GM10248 (cell line): ENCODE data around the gene ZDHHC14.
A peak's percentile ranks its signal among the peaks of the same experiment; 100 is the strongest.

ENCODE experiments used
- CTCF ChIA-PET: fragments of 300-600 bp; sonication (Branson Sonifier 250); formaldehyde crosslinking; extraction: SDS; loops from one replicate; lab custom pipeline; 2021; ENCODE audit warnings: antibody characterized with exemption; lab: Yijun Ruan, JAX
- POLR2A ChIA-PET: fragments of 350-650 bp; sonication (Branson Sonifier 250); formaldehyde crosslinking; extraction: SDS; loops from one replicate; lab custom pipeline; 2020; ENCODE audit warnings: antibody characterized with exemption; lab: Yijun Ruan, JAX
- DNase-seq: peaks from one replicate; pipeline ENCODE4 v3.0.0; 2012; ENCODE audit errors: extremely low spot score
- TF ChIP-seq, protein P1 (sequence below): IDR thresholded peaks from 2 replicates; pipeline ENCODE4 v1.5.1; 2012; ENCODE audit warnings: mild to moderate bottlenecking, low read depth; ENCODE audit errors: extremely low read depth, missing control alignments, control extremely low read depth

The ZDHHC14 gene

GRCh38 chr6:157596886-157597285 is 215.9 kb downstream of the ZDHHC14 start:
- no peak for DNase-seq
- POLR2A ChIA-PET, result no interaction called here
- TF ChIP-seq, protein P1, sequence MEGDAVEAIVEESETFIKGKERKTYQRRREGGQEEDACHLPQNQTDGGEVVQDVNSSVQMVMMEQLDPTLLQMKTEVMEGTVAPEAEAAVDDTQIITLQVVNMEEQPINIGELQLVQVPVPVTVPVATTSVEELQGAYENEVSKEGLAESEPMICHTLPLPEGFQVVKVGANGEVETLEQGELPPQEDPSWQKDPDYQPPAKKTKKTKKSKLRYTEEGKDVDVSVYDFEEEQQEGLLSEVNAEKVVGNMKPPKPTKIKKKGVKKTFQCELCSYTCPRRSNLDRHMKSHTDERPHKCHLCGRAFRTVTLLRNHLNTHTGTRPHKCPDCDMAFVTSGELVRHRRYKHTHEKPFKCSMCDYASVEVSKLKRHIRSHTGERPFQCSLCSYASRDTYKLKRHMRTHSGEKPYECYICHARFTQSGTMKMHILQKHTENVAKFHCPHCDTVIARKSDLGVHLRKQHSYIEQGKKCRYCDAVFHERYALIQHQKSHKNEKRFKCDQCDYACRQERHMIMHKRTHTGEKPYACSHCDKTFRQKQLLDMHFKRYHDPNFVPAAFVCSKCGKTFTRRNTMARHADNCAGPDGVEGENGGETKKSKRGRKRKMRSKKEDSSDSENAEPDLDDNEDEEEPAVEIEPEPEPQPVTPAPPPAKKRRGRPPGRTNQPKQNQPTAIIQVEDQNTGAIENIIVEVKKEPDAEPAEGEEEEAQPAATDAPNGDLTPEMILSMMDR, result no peak
- CTCF ChIA-PET, result interaction anchor here (0.6 to 4.2 kb wide), 9 partner anchors 9 to 281 kb away, joined by 3 to 22 read pairs (median 3); no protein-coding TSS in a partner anchor

- CTCF ChIA-PET, result interaction anchor here (0.6 to 4.2 kb wide), 8 partner anchors 8 to 282 kb away, joined by 3 to 22 read pairs (median 4); no protein-coding TSS in a partner anchor
- POLR2A ChIA-PET, result no interaction called here
- DNase-seq, result peak; percentile 72
- TF ChIP-seq, protein P1, result peak; percentile 74
These were observed 216.7 kb downstream of the ZDHHC14 start for GRCh38 chr6:157597461-157598312.

- ChIA-PET POLR2A (no interaction called here), CTCF (no interaction called here)
- DNase-seq, result no peak
- TF ChIP-seq, protein P1, result no peak
These were observed 218.2 kb downstream of the ZDHHC14 start for GRCh38 chr6:157599191-157599590.

DNA sequence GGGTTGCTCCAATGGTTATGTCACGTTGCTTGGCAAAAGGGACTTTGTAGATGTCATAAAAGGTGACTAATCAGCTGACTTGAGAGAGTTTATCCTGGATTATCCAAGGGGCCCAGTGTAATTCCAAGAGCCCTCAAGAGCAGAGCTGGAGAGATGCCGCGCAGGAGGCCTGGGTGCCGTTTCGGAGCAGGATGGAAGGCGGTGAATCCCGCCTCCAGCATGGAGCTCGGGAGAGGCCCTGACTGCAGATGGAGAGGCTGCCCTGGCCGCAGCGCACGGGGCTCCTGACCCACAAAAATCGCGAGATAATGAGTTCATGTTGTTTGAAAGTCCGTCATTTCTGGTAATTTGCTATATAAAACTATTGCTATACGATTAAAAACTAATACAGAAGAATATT is 219.8 kb downstream of the ZDHHC14 start:
- no peak for DNase-seq
- ChIA-PET POLR2A (no interaction called here), CTCF (interaction anchor here (1.1 kb wide), 1 partner anchor 26 kb away, joined by 3 read pairs; no protein-coding TSS in a partner anchor)
- TF ChIP-seq, protein P1, result no peak

DNA sequence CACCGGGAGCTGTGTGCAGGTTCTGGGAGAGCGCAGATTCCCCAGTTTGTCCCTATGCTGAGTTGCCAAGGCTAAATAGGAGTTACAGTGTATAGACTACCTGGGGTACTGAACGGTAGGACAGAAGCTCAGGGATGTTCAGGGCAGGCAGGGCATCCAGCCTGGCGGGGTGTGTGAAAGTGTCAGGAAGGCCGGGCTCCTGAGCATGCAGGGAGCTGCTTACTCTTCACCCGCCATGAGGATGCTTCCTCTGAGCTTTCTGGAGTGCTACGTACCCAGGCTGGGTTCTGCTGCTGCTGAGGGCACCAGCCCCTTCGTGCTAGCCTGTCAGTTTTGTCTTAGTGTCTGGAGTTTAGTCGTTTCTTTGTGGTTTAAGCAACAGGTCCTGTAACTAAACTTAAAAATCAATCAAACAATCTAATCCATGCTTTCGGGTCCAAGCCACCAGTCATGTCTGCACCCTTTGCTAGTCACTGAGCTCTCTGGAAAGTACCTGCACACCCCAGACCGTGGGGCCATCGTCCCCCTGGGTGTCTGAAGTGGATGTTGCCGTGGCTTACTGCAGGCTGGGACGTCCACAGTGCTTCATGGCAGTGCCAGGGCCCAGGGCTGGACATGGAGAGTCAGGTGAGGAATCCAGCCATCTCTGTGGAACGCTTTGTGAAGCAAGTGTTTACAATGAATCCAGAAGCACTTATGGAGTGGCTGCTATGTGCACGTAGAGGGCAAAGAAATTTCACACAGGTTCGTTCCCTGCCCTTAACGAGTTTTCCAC is 221.7 kb downstream of the ZDHHC14 start:
- no peak for DNase-seq
- POLR2A ChIA-PET, result no interaction called here
- CTCF ChIA-PET, result interaction anchor here (0.9 kb wide), 1 partner anchor 10 kb away, joined by 3 read pairs; no protein-coding TSS in a partner anchor
- TF ChIP-seq, protein P1, result no peak

DNA sequence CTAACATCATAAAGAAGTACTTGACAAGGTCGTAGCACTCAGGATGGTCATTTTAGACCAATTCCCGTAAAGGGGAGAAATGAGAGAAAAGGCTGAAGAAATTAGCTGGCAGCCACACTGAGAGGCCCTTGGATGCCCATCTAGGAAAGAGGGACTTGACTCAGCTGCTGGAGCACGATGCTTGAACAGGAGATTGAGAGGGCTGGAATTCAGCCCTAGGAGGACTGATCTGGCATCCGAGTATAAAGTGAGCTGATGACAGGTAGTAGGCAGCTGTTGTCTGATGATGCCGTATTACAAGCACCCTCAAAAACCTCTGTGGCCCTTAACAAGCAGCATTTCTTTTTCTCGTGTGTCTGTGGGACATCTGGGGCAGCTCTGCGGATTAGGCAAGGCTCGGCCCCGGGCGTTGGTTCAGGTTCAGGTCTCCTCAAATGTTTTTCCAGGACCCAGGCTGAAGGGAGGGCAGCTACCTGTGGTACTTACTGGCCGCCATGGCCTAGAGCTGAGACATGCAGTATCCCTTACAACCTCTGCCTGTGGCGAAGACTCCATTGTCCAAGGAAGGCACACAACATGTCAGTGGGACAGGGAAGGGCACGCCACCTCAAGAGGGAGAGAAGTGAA is 222.4 kb downstream of the ZDHHC14 start:
- POLR2A ChIA-PET, result no interaction called here
- no peak for DNase-seq
- CTCF ChIA-PET, result interaction anchor here (0.9 kb wide), 1 partner anchor 9 kb away, joined by 3 read pairs; no protein-coding TSS in a partner anchor
- TF ChIP-seq, protein P1, result no peak
